Measurements from ENCODE around the gene DPM2.
A peak's percentile ranks its signal among the peaks of the same experiment; 100 is the strongest.

DNA sequence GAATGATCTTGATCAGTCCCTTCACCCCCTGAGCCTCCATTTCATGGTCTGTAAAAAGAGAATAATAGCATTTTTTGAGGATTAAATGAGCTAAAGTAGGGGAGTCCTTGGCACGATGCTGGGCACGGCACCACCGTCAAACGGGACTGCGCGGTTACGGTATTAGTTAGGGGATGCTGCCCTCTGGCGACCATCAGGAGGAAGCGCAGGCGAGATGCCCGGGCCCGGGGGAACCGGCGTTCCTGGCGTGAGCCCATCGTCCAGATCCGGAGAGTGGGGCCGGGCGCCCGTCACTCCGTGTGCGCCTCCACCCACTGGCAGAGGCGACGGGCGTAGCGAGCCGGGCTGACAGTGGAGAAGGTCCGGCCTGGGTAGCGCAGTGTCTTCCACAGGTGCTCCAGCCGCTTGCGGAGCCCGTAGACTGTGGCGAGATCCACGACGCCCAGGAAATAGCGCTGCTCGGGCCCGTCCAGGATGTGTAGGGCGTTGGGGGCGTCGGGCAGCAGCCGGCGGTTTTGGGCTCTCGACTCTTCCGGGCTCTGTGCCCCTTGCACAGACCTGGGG lies 16.0 kb downstream of the DPM2 start:
- no peak for TF ChIP-seq POLR2A (IDR thresholded peaks at IDR 0.05)
- TF ChIP-seq, protein P1, sequence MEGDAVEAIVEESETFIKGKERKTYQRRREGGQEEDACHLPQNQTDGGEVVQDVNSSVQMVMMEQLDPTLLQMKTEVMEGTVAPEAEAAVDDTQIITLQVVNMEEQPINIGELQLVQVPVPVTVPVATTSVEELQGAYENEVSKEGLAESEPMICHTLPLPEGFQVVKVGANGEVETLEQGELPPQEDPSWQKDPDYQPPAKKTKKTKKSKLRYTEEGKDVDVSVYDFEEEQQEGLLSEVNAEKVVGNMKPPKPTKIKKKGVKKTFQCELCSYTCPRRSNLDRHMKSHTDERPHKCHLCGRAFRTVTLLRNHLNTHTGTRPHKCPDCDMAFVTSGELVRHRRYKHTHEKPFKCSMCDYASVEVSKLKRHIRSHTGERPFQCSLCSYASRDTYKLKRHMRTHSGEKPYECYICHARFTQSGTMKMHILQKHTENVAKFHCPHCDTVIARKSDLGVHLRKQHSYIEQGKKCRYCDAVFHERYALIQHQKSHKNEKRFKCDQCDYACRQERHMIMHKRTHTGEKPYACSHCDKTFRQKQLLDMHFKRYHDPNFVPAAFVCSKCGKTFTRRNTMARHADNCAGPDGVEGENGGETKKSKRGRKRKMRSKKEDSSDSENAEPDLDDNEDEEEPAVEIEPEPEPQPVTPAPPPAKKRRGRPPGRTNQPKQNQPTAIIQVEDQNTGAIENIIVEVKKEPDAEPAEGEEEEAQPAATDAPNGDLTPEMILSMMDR (IDR thresholded peaks at IDR 0.05), result peak; percentile 89 to 96 (median 94)

Measured in thyroid gland (tissue), 4 donors.